NCI-H1436 (cell line): Measurements from ENCODE around the gene BMERB1.
"Not testable (repeated sequence)": the region's sequence is repeated elsewhere in the genome, so short reads cannot be mapped to it uniquely, and the experiment has no call there.

Experiments
- DNase-seq: peaks from one replicate; lab custom pipeline; 2025; lab: John Stamatoyannopoulos, UW

BMERB1 gene

DNA sequence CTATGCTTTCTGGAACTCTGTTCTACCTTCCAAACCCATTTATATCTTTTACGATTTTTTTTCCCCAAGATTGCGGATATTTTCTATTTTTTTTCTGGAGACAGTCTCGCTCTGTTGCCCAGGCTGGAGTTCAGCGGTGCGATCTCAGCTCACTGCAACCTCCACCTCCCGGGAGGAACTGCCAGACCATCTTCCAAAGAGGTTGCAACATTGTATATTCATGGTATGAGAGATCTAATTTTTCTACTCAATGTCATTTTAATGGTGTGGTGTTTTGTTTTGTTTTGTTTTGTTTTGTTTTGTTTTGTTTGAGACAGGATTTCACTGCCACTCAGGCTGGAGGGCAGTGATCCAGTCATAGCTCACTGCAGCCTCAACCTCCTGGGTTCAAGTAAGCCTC, 8.5 kb upstream of the BMERB1 start:
- DNase-seq = no peak

DNA sequence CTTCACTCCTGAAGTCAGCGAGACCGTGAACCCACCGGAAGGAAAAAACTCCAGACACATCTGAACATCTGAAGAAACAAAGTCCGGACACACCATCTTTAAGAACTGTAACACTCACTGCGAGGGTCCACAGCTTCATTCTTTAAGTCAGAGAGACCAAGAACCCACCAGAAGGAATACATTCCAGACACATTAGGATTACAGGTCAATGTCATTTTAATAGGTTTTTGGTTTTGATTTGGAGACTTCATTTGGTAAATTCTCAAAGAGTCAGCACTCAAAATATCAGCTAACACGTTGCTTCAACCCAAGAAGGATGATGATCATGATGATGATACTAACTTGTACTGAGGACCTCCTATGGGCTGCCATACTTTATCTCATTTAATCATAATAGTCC, 7.6 kb upstream of the BMERB1 start:
- DNase-seq = no peak

DNA sequence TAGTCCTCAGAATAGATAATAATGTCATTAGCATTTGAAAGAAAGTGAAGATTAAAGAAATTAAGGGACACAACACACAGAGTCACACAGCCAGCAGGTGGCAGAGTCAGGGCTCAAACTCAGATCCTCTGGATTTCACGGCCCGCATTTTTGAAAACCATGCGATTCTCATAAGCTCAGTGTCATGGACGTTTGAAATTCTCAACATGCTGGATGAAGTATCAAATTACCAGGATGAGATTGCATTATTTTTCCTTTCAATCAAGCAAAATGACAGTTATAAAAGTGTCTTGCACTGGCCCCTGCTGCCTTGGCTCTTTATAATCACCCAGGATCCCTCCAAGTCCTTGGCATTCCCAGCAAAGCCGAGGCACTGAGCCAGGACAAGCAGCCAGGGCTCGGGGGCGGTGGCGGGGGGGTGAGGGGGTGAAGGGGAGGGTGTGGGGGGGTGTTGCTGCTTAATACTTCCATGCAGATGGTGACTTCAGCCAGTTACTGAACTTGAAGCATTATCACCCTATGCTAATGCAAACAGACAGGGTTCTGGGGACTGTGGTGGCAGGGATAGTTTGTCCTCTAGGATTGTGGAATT, 6.6 kb upstream of the BMERB1 start:
- DNase-seq = peak; percentile 9

DNA sequence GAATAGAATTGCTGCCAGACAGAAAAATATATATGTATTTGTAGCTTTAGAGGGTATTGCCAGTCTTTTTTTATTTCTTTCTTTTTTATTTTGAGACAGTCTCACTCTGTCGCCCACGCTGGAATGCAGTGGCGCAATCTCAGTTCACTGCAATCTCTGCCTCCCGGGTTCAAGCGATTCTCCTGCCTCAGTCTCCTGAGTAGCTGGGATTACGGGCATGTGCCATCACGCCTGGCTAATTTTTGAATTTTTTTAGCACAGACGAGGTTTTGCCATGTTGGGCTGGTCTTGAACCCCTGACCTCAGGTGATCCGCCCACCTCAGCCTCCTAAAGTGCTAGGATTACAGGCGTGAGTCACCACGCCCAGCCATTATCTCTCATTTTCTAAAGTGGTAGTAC, 3.5 kb upstream of the BMERB1 start:
- DNase-seq = not testable (repeated sequence)

DNA sequence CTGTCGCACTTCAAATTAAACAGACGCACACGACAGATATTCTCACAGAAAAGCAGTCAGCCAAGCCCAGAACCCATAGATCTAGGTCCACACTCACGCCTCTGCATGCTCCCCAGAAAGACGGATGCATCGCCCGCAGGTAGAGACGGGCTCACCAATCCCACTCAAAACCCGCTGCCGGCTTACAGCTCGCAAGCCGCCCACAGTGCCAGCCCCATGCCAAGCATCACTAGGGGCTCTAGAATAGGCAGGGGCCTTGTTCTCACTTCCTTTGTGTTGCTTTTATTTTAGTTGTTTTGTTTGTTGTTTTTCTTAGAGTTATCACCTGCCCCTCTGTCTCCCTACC, 336 bp upstream of the BMERB1 start:
- no peak for DNase-seq

DNA sequence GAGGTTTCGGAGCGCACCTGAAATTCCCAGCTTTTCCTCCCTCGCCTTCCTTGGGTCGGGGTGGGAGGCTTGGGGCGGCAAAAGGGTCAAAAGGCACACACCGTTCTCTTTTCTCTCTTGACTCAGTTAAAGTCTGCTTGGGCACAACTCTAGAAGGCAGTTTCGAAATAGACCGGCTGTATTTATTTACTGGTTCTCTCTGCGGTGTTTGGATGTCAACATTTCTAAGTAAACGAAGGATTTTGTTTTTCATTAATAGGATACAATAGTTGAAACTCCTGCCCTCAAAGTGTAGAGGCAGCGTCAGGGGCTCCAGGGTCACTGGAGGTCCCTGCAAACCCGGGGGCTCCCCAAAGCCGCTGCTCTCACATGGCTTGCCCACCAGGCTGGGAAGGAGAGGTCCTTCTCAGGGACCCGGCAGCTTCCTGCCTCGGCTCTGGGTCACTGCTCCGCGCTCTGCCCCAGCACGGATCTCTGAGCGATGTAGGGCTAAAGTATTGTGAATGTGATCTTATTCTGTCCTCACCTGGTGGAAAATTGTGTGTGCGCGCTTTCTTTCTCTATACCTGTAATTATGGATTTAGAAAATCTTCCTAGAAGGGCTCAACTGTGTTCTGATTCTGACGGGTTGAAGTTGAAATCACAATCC, 952 bp downstream of the BMERB1 start:
- DNase-seq = no peak

DNA sequence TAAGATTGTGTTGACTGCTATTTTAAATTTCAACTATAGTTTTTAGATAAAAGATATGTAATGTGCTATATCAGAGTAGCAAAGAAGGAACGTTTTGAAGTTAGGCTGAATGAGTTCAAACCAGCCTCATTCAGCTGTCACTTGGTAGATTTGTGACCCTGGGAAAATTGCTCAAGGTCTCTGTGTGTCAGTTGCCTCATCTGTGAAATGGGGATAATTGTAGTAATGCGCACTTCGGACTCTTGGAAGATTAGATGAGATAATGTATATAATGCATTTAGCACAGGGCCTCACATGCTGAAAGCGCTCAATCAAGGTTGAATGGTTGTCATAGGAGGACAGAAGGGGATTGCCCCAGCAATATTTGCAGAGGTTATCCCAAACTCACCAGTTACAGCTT, 4.7 kb downstream of the BMERB1 start:
- DNase-seq = no peak

DNA sequence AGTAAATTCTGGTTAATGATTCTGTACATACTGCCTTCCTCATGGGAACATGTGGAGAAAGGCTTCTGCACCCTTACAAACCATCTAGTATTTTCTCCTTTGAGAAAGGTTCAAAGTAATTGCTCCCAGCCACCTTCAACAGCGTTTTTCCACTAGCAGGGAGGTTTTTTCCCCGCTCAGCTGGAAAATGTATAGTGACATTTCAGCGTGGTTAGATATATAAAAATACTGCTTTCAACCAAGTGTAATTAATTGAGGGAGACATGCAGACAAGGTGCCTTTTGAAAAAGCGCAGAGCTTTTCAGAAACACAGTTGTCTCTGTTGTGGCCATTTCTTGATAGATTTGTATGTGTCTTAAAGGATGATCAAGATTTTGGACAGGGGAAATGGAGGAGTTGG, 5.1 kb downstream of the BMERB1 start:
- DNase-seq = no peak

DNA sequence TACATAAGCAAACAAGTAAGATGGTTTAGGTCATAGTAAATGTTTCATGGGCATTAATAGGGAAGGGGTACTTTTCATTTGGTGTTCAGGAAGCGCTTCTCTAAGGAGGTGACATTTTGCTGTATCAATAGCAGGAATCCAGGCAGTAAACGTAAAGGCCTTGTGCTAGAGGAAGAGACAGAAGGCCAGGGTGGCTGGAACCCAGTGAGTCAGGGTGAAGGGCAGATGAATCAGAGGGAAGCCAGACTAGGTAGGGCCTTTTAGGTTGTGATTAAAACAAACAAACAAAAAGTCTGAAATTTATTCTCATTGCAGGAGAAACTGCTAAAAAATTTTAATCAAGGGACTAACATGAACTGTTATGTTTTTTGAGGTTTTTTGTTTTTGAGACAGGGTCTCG, 6.5 kb downstream of the BMERB1 start:
- DNase-seq = no peak

DNA sequence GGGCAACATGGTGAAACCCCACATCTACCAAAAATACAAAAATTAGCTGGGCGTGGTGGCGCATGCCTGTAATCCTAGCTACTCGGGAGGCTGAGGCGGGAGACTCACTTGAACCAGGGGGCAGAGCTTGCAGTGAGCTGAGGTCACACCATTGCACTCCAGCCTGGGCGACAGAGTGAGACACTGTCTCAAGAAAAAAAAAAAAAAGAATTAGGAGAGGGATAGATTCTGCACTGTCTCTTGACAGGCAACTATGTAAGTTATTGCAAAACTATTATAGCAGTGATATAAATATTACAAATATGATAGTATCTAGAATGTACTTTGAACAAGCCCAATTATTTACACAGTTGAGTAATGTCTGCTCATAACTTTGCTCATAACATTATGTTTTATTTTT, 7.8 kb downstream of the BMERB1 start:
- DNase-seq = not testable (repeated sequence)

DNA sequence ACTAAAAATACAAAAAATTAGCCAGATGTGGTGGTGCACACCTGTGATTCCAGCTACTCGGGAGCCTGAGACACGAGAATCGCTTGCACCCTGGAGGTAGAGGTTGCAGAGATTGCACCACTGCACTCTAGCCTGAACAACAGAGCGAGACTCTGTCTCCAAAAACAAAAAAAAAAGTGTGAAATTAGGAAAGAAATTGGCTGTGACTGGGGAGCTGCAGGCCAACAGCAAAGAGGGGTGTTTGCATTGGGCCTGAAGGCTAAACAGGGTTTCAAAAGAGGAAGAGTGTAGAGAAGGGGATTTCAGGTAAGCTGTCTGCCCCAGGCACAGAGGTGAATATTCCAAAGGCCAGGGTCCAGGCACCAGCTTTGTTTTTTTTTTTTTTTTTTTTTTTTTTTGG, 9.4 kb downstream of the BMERB1 start:
- no peak for DNase-seq

DNA sequence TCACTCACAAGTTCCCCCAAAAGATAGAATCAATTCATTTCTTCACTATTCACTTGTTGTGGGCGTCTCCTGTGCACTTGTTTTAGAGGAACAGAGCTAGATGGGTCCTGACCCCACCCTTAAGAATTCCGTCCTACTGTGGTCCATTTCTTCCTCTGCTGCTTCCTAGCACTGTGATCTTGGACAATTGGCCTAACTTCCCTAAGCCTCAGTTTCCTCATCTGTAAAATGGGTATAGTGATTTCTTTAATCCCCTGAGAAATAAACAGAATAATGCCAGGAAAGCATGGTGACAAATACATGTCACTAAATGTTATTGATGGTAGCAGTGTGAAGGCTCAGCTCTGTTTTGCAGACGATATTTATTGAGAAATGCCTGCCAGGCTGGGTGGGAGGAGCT, 9.9 kb downstream of the BMERB1 start:
- no peak for DNase-seq

DNA sequence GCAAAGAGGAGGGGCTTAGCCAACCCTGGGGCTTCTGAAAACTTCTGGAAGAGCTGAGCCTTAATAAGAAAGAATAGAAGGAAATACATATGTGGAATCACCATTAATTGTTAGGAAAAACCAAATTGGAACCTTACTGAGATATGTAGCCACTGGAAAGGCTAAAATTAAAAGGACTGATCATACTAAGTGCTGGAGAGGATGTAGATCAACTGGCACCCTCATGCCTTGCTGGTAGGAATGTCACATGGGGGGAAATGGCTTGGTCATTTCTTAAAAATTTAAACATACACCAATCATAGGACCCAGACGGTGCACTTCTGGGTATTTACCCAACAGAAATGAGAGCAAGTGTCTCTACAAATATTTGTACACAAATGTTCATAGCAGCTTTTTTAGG, 11.1 kb downstream of the BMERB1 start:
- no peak for DNase-seq

DNA sequence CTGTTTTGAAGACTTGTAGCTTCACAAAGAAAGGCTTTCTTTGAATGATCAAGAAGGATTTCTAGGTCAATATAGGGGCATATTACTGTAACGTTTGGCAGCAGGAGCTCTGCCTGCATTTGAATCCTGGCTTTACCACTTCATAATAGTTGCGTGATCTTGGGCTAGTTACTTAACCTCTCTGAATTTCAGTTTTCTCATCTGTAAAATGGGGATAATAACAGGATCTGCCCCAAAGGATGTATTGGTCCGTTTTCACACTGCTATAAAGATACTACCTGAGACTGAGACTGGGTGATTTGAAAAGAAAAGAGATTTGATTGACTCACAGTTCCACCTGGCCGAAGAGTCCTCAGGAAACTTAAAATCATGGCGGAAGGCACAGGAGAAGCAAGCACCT, 12.5 kb downstream of the BMERB1 start:
- no peak for DNase-seq

DNA sequence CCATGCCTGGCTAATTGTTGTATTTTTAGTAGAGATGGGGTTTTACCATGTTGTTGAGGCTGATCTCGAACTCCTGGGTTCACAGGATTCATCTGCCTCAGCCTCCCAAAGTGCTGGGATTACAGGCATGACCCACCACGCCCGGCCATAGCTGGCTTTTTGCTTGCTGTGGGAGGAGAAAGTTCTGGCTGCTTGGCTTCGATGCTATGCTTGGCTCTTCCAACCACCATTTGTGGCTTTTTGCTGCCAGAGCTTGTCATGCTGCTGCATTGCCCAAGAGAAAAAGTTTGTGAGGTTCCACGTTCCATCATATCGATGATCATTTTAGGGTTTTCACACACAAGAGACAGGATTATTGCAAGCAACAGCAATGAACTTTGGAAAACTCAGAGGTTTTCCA, 16.2 kb downstream of the BMERB1 start:
- no peak for DNase-seq

DNA sequence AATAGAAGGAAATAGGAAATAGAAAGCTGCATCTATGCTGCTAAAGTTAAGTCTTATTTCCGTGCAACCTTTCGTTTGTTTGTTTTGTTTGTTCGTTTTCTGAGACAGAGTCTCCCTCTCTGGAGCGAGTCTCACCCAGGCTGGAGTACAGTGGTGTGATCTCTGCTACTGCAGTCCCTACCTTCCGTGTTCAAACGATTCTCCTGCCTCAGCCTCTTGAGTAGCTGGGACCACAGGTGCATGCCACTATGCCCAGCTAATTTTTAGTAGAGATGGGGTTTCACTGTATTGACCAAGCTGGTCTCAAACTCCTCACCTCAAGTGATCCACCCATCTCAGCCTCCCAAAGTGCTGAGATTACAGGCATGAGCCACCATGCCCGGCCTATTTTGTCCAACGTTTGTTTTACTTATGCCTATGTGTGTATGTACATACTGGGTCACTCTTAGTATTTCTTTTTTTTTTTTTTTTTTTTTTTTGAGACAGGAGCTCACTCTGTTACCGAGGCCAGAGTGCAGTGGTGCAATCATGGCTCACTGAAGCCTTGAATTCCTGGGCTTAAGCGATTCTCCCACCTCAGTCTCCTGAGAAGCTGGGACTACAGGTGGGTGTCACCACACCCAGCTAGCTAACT, 16.8 kb downstream of the BMERB1 start:
- DNase-seq = no peak

DNA sequence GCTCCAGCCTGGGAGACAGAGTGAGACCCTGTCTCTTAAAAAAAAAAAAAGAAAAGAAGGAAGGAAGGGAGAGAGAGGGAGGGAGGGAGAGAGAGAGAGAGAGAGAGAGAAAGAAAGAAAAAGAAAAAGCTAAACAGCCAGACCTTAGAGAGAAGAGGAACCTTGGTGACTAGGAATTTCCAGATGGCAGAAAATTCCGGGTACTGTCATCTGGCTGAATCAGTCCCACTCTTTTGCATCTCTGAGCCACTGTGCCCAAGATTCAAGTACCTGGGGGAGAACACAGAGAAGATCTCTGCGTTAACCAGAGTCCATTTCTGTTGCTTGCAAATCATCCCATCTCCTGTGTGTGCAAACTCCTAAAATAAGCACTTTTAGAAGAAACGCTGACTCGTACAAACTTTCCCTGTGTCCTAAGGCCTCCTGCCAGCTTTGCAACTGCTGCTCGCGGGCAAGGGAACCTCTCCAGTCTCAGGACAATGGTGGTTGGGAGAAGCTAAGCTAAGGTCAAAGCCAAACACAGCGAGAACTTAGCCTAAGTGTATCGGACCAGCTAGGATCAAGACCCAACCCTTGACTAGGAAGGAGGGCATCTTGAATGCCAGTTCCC, 18.0 kb downstream of the BMERB1 start:
- DNase-seq = no peak

DNA sequence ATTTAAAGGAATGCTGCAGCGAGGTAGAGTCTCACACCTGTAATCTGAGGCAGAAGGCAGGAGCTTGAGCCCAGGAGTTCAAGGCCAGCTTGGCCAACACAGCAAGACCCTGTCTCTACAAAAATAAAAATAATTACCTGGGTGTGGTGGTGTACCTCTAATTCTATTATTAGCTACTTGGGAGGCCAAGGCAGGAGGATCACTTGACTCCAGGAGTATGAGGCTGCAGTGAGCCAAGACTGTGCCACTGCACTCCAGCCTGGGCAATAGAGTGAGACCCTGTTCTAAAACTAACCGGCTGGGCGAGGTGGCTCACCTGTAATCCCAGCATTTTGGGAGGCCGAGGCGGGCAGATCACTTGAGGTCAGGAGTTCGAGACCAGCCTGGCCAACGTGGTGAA, 18.9 kb downstream of the BMERB1 start:
- not testable (repeated sequence) for DNase-seq

DNA sequence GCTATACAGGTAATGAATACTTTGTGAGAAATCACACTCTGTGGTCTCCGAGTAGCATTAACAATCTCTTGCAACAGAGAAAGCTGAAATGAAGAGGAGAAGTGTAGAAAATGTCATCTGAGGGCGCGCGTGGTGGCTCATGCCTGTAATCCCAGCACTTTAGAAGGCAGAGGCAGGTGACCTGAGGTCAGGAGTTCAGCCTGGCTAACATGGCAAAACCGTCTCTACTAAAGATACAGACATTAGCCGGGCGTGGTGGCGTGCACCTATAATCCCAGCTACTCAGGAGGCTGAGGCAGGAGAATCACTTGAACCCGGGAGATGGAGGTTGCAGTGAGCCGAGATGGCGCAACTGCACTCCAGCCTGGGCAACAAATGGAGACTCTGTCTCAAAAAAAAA, 20.5 kb downstream of the BMERB1 start:
- DNase-seq = not testable (repeated sequence)

DNA sequence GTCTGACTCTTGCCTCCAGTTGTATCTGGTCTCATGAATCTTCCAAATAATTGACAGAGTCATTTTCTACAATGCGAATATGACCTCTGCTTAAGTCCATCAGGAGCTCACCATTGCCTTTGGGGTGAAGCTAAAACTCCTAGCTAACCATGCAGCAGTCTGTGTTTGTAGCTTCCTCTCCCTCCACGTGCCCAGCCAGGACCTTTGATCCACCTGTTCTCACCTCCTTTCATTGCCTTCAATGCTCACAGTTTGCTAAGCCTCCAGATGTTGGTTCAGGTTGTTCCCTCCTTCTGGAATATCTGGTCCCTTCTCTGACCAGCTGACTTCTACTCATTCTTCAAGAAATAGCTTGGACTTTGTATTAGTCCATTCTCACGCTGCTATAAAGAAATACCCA, 23.0 kb downstream of the BMERB1 start:
- no peak for DNase-seq

DNA sequence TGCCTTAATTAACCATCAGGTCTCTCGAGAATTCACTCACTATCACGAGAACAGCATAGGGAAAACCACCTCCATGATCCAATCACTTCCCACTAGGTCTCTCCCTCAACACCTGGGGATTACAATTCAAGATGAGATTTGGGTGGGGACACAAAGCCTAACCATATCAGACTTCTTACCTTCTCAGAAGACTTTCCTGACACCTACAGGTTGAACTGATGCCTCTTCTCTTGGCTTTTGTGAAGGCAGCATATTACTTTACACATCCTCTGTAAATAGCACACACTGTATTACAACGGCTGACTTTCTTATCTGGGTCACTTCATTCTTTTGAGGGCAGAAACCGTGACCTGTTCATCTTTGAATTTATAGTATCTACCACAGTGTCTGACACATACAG, 23.6 kb downstream of the BMERB1 start:
- DNase-seq = no peak

DNA sequence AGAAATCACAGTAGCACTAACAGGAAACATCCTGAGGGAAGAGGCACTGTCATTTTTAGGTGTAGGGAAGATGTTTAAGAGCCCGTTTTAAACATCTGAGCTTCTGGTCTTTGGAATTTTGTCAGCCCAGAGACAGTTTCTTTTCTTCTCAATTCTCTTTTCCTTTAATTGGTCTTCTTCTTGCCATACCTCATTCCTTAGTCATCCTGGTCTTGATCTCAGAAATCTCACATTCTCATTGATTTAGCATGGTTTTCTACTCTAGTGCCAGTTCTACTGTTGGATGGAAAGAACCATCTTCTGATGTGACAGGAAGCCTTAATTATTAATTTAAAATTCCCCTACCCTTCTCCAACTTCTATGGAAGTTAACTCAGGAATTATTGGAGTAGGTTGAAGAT, 25.4 kb downstream of the BMERB1 start:
- no peak for DNase-seq

DNA sequence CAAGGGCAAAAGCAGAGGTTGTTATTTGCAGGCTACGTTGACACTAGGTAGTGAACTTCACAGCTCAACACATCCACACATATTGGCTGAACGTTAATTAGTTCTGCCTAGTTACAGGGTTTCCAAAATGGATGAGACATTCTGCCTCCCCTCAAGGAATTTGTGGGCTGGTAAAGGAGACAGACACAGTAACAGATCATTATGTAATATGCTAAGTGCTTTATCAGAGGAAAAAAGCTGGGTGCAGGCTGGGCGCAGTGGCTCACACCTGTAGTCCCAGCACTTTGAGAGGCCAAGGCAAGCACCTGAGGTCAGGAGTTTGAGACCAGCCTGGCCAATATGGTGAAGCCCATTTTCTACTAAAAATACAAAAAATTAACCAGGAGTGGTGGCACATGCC, 26.2 kb downstream of the BMERB1 start:
- DNase-seq = no peak

DNA sequence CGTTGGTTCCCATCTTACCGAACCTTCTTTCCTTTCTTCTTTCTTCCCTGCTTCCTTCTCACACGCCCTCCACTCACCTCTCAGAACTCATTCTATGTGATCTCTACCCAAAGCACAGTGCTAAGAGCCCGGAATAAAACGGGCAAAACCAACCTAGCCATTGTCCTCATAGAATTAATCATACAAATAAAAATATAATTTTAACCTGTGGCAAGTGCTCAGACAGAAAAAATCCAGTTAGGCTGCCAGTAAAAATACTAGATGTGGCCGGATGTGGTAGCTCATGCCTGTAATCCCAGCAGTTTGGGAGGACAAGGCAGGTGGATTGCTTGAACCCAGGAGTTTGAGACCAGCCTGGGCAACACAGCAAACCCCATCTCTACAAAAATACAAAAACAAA, 27.0 kb downstream of the BMERB1 start:
- no peak for DNase-seq
